Measurements from ENCODE around the gene TMEM132A. TPM values are rescaled to one million over a fixed set of nuclear protein-coding genes. Genes with fewer than 3 reads are reported as not detected.

The TMEM132A gene
- total and polyA plus RNA-seq, 10 of the 15 experiments (the other 5 are each of a cell fraction or from before 2014, with no cell fraction given): 0.16 to 25.0 (median 4.3) TPM

DNA sequence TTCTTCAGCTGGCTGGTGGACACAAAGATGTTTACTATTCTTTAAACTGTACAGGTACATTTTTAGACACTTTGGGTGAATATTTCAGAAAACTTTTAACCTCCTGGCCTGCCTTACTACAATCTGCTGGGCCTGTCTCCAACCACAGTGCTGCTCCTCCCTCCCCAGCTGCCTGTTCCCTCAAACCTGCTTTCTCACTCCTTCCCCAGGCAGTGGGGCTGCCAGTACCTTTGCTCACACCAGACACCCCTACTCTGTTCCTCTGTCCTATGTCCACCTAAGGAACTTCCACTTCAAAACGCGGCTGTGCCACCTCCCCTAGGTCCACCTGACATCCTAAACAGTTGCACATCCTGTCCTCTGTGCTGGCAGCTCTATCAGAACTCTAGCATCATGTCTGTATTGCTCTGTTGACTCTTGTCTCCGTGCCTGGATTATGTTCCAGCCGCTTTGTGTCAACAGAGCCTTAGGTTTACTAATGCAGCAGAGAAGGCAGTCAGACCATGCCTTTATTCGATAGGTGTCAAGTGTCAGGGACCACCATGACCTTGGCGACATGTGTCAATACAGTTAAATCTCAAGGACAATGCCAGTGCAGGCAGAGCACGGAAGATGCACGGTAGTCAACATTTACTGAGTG lies 43.5 kb upstream of the TMEM132A start:
- Histone ChIP-seq H3K36me3 (ENCODE audit: control insufficient read depth in 2 of 2, insufficient read depth in 2 of 2, low read length in 1 of 2) (peaks cover 0 to 5% of the 10 kb centered on the region in 2 experiments; a peak in 3 of 4 replicates), H3K9ac (ENCODE audit: control insufficient read depth, insufficient read depth, low read length) (no peak overlapping the region), H3K4me2 (ENCODE audit: control insufficient read depth, insufficient read depth) (no peak overlapping the region), H3K4me1 (ENCODE audit: control insufficient read depth, insufficient read depth, low read length) (no peaks in the 10 kb centered on the region), H4K20me1 (ENCODE audit: control insufficient read depth, insufficient read depth) (no peaks in the 10 kb centered on the region; the same call in 1 of the 2 replicates), H3K9me3 (replicated peaks; ENCODE audit: control insufficient read depth, insufficient read depth, low read length) (no peaks in the 10 kb centered on the region), H2AFZ (ENCODE audit: control insufficient read depth, low read depth, low read length) (no peak overlapping the region), H3K27ac (ENCODE audit: control insufficient read depth, insufficient read depth) (no peak overlapping the region), H3K4me3 (no peak overlapping the region), H3K27me3 (replicated peaks in 1 of 2; ENCODE audit: control insufficient read depth in 2 of 2, insufficient read depth in 2 of 2, low read length in 1 of 2) (no peaks in the 10 kb centered on the region), H3K79me2 (ENCODE audit: control insufficient read depth, insufficient read depth, low read length) (no peaks in the 10 kb centered on the region)
- in situ Hi-C loops (cut with MboI) (no loop called here), intact Hi-C loops (cut with micrococcal nuclease; ENCODE audit: unreplicated experiment) (no loop called here)
- ATAC-seq (no peak), DNase-seq (ENCODE audit: low read depth, low spot score) (no peak), FAIRE-seq (no peak)
- SMC1A ChIA-PET (ENCODE audit: uncharacterized antibody, unreplicated experiment): no interaction called here
- CTCF ChIA-PET: no interaction called here
- POLR2A ChIA-PET: no interaction called here
- 90% methylated on average over 8 of the region's 8 CpGs for WGBS (ENCODE audit: insufficient coverage, insufficient replicate concordance, low lambda C conversion rate, missing lambda C conversion rate)
- RAD21 ChIA-PET (ENCODE audit: unreplicated experiment): no interaction called here
- BruUV-seq (replicated peaks): no TSS peak
- TF ChIP-seq, protein P1, sequence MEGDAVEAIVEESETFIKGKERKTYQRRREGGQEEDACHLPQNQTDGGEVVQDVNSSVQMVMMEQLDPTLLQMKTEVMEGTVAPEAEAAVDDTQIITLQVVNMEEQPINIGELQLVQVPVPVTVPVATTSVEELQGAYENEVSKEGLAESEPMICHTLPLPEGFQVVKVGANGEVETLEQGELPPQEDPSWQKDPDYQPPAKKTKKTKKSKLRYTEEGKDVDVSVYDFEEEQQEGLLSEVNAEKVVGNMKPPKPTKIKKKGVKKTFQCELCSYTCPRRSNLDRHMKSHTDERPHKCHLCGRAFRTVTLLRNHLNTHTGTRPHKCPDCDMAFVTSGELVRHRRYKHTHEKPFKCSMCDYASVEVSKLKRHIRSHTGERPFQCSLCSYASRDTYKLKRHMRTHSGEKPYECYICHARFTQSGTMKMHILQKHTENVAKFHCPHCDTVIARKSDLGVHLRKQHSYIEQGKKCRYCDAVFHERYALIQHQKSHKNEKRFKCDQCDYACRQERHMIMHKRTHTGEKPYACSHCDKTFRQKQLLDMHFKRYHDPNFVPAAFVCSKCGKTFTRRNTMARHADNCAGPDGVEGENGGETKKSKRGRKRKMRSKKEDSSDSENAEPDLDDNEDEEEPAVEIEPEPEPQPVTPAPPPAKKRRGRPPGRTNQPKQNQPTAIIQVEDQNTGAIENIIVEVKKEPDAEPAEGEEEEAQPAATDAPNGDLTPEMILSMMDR (IDR thresholded peaks at IDR 0.05 in 2 of 3, conservative IDR thresholded peaks at IDR 0.05 in 1 of 3; ENCODE audit: control insufficient read depth in 2 of 3, extremely low read depth in 1 of 3, insufficient read depth in 1 of 3, low read depth in 3 of 3, low read length in 3 of 3): no peak
- TF ChIP-seq GATAD2B (conservative IDR thresholded peaks at IDR 0.05; ENCODE audit: low read depth) (no peak), ZNF274 (IDR thresholded peaks at IDR 0.05; ENCODE audit: insufficient read depth, insufficient read length) (no peak), SIX5 (IDR thresholded peaks at IDR 0.05; ENCODE audit: low read depth, low read length, severe bottlenecking) (no peak), SUZ12 (IDR thresholded peaks at IDR 0.05; ENCODE audit: unreplicated experiment) (no peak), MYC (IDR thresholded peaks at IDR 0.05; ENCODE audit: insufficient read depth, insufficient read length, insufficient replicate concordance, low read length, severe bottlenecking) (no peak), TAF1 (IDR thresholded peaks at IDR 0.05; ENCODE audit: borderline replicate concordance, low read depth, low read length) (no peak), NRF1 (conservative IDR thresholded peaks at IDR 0.05; ENCODE audit: low read depth, low read length) (no peak), BMI1 (IDR thresholded peaks at IDR 0.05; ENCODE audit: borderline replicate concordance) (no peak), PAX5 (IDR thresholded peaks at IDR 0.05; ENCODE audit: borderline replicate concordance, low read depth, low read length) (no peak), NFXL1 (IDR thresholded peaks at IDR 0.05; ENCODE audit: borderline replicate concordance) (no peak)
- TF ChIP-seq, protein P2, sequence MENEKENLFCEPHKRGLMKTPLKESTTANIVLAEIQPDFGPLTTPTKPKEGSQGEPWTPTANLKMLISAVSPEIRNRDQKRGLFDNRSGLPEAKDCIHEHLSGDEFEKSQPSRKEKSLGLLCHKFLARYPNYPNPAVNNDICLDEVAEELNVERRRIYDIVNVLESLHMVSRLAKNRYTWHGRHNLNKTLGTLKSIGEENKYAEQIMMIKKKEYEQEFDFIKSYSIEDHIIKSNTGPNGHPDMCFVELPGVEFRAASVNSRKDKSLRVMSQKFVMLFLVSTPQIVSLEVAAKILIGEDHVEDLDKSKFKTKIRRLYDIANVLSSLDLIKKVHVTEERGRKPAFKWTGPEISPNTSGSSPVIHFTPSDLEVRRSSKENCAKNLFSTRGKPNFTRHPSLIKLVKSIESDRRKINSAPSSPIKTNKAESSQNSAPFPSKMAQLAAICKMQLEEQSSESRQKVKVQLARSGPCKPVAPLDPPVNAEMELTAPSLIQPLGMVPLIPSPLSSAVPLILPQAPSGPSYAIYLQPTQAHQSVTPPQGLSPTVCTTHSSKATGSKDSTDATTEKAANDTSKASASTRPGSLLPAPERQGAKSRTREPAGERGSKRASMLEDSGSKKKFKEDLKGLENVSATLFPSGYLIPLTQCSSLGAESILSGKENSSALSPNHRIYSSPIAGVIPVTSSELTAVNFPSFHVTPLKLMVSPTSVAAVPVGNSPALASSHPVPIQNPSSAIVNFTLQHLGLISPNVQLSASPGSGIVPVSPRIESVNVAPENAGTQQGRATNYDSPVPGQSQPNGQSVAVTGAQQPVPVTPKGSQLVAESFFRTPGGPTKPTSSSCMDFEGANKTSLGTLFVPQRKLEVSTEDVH (IDR thresholded peaks at IDR 0.05; ENCODE audit: low read depth, partially characterized antibody): no peak
- TF ChIP-seq, protein P3, sequence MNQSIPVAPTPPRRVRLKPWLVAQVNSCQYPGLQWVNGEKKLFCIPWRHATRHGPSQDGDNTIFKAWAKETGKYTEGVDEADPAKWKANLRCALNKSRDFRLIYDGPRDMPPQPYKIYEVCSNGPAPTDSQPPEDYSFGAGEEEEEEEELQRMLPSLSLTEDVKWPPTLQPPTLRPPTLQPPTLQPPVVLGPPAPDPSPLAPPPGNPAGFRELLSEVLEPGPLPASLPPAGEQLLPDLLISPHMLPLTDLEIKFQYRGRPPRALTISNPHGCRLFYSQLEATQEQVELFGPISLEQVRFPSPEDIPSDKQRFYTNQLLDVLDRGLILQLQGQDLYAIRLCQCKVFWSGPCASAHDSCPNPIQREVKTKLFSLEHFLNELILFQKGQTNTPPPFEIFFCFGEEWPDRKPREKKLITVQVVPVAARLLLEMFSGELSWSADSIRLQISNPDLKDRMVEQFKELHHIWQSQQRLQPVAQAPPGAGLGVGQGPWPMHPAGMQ (IDR thresholded peaks at IDR 0.05; ENCODE audit: borderline replicate concordance): no peak
